Karpas-422 (cell line): Measurements from ENCODE around the gene BNC2. TPM values are rescaled to one million over a fixed set of nuclear protein-coding genes. Genes with fewer than 3 reads are reported as not detected.

ENCODE experiments used
- DNase-seq: peaks from one replicate; pipeline ENCODE4 v3.0.0-alpha.2; 2015
- H2AFZ ChIP-seq: fragments of 200-600 bp; sonication (generic); 2 replicates; pipeline ENCODE4 v1.6.1; 2014; ENCODE audit warnings: antibody characterized with exemption, low read length, mixed read lengths
- H3K27ac ChIP-seq: fragments of 200-600 bp; sonication (generic); 2 replicates; pipeline ENCODE4 v1.5.1; 2014; ENCODE audit warnings: mild to moderate bottlenecking, low read length, moderate library complexity
- H3K27me3 ChIP-seq: fragments of 200-600 bp; sonication (generic); 2 replicates; pipeline ENCODE4 v1.6.1; 2014; ENCODE audit warnings: low read length, mixed read lengths
- H3K36me3 ChIP-seq: fragments of 200-600 bp; sonication (generic); 2 replicates; pipeline ENCODE4 v1.6.1; 2014; ENCODE audit warnings: low read length, mixed read lengths; ENCODE audit not compliant: insufficient read depth
- H3K4me1 ChIP-seq: fragments of 200-600 bp; sonication (generic); 2 replicates; pipeline ENCODE4 v1.6.1; 2014; ENCODE audit warnings: mild to moderate bottlenecking, low read length, mixed read lengths
- H3K4me2 ChIP-seq: fragments of 200-600 bp; sonication (generic); 2 replicates; pipeline ENCODE4 v1.6.1; 2014; ENCODE audit warnings: low read length, low read depth, mild to moderate bottlenecking; ENCODE audit not compliant: poor library complexity, severe bottlenecking
- H3K4me3 ChIP-seq: fragments of 200-600 bp; sonication (generic); 2 replicates; pipeline ENCODE4 v1.5.1; 2014; ENCODE audit warnings: mild to moderate bottlenecking, antibody characterized with exemption, low read length, mixed read lengths
- H3K79me2 ChIP-seq: fragments of 200-600 bp; sonication (generic); 2 replicates; pipeline ENCODE4 v1.6.1; 2014; ENCODE audit warnings: mild to moderate bottlenecking, low read length, mixed read lengths
- H3K9ac ChIP-seq: fragments of 200-600 bp; sonication (generic); 2 replicates; pipeline ENCODE4 v1.6.0; 2014; ENCODE audit warnings: low read length
- H3K9me2 ChIP-seq: fragments of 200-600 bp; sonication (generic), shearing (Covaris generic); replicated peaks from 2 replicates; pipeline ENCODE4 v1.6.0; 2014; ENCODE audit warnings: mild to moderate bottlenecking, low read length, moderate library complexity; ENCODE audit not compliant: insufficient read depth
- H3K9me3 ChIP-seq: fragments of 300-700, 200-600 bp; sonication (generic); 2 replicates; pipeline ENCODE4 v1.6.1; 2014; ENCODE audit warnings: low read length, mixed read lengths
- H4K20me1 ChIP-seq: fragments of 200-600 bp; sonication (generic); 2 replicates; pipeline ENCODE4 v1.6.1; 2014; ENCODE audit warnings: mild to moderate bottlenecking, antibody characterized with exemption, low read length, low read depth; ENCODE audit not compliant: insufficient read depth
- total RNA-seq: library from RNA; depleted of rRNA; stranded (reverse); fragments of >200 nt; shearing (Covaris generic); gene quantifications from 2 replicates; pipeline ENCODE4 v1.2.3, GENCODE V29; 2014; ENCODE audit warnings: low replicate concordance

Gene BNC2
- total RNA-seq, 1 experiment from 2014 or later = not detected

DNA sequence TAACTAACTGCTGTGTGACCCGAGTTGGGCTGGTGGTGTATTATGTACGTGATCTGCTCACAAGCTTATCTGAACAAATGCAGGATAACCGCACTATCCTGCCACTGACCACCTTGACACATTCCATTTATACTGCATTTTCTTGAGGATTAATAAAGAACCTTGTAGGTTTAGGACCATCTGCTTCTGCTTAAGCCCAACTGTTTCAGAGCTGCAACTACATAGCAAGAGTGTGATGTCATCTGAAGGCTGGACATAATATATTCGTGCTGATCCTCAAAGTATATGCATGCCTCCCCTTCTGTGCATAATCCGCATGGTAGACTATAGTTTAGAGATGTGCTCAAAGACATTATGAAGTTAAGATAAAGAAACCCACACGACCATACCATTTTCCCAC is 435.9 kb downstream of the BNC2 start:
- Histone ChIP-seq H3K4me1 (no peaks in the 10 kb centered on the region), H3K79me2 (no peaks in the 10 kb centered on the region), H4K20me1 (no peaks in the 10 kb centered on the region), H3K4me2 (no peak overlapping the region), H3K27me3 (no peaks in the 10 kb centered on the region), H2AFZ (no peak overlapping the region), H3K36me3 (no peaks in the 10 kb centered on the region), H3K9me3 (no peaks in the 10 kb centered on the region), H3K9ac (no peak overlapping the region), H3K27ac (no peak overlapping the region), H3K9me2 (0 out of 2 replicates have a peak, but pooled peaks cover 2% of the 10 kb centered on the region), H3K4me3 (no peak overlapping the region)
- no peak for DNase-seq

DNA sequence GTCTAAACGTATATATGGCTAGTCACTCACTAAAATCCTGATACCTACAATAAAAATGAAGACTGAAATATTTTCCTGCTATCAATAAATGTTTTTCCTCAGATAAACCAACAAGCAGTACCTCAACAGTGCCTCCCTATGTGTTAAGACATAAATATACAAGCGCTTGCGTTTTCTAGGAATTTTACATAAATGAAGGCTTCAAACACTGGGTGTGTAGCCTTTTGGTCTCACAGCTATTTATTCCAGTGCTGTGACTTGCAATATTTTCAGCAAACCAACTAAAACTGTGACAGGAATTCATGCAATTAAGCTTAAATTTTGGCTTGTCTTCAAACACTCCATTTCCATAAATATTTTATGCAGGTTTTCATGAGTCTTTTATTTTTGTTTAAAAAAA is 437.0 kb downstream of the BNC2 start:
- Histone ChIP-seq H4K20me1 (no peaks in the 10 kb centered on the region), H3K27me3 (no peaks in the 10 kb centered on the region), H3K27ac (no peak overlapping the region), H3K36me3 (no peaks in the 10 kb centered on the region), H3K4me1 (no peaks in the 10 kb centered on the region), H3K4me2 (no peak overlapping the region), H3K4me3 (no peak overlapping the region), H3K9me3 (no peaks in the 10 kb centered on the region), H3K9me2 (0 out of 2 replicates have a peak, but pooled peaks cover 2% of the 10 kb centered on the region), H2AFZ (no peak overlapping the region), H3K79me2 (no peaks in the 10 kb centered on the region), H3K9ac (no peak overlapping the region)
- no peak for DNase-seq

DNA sequence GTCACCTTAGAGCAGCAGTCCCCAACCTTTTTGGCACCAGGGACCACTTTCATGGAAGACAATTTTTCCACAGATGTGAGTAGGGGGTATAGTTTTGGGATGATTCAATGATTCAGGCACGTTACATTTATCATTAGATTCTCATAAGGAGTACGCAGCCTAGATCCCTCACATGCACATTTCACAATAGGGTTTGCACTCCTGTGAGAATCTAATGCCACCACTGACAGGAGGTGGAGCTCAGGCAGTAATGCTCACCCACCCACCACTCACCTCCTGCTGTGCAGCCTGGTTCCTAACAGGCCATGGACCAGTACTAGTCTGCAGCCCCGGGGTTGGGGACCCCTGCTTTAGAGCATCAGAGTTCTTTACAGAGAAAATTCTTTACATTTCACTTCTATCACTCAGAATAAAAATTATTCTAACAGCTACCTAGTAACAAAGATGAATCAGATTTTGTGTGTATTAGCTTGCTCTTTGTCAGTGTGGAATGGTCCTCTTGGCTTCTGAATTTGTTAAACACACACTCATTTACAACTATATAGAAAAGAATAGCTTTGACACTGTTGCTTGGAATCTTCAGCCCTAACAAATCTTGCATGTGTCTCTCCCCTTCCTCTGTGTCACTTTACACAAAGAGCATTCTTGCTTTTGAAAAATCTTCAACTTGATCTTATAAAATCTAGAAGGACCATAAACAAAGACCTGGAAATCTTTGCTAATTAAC is 438.6 kb downstream of the BNC2 start:
- H3K36me3 ChIP-seq = no peaks in the 10 kb centered on the region
- DNase-seq = no peak
- H3K4me2 ChIP-seq = no peak overlapping the region

DNA sequence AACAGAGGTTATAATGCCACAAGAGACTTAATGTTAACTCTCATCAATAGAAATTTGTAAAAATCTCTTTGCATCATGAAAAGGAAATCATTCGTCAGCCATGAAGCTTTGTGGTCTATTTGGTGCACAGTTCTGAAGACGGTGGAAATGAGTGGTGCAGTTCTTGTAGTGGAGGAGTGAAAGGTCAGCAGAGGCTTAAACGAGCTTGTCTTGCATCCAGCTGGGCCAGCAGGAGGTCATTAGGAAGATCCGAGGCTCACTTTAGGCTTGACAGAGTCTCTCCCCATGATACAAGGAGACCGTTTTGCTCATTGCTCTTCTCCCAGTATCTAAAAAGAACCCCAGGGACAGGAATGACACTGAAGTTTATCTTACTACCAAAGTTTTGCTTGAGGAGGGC is 440.8 kb downstream of the BNC2 start:
- Histone ChIP-seq H3K4me1 (no peaks in the 10 kb centered on the region), H3K27me3 (no peaks in the 10 kb centered on the region), H3K4me3 (no peak overlapping the region), H3K79me2 (no peaks in the 10 kb centered on the region), H3K27ac (no peak overlapping the region), H3K9ac (no peak overlapping the region), H3K4me2 (no peak overlapping the region), H3K9me3 (no peaks in the 10 kb centered on the region), H4K20me1 (no peaks in the 10 kb centered on the region), H3K36me3 (no peaks in the 10 kb centered on the region), H3K9me2 (no peaks in the 10 kb centered on the region), H2AFZ (no peak overlapping the region)
- no peak for DNase-seq

More for the DNA sequence above, 438.6 kb downstream of the BNC2 start:
- H2AFZ ChIP-seq = no peak overlapping the region
- H3K79me2 ChIP-seq = no peaks in the 10 kb centered on the region
- H3K9ac ChIP-seq = no peak overlapping the region
- no peak overlapping the region for H3K27ac ChIP-seq
- no peaks in the 10 kb centered on the region for H3K4me1 ChIP-seq
- no peaks in the 10 kb centered on the region for H4K20me1 ChIP-seq
- H3K9me3 ChIP-seq = no peaks in the 10 kb centered on the region
- no peak overlapping the region for H3K4me3 ChIP-seq
- H3K27me3 ChIP-seq = no peaks in the 10 kb centered on the region
- H3K9me2 ChIP-seq = 0 out of 2 replicates have a peak, but pooled peaks cover 2% of the 10 kb centered on the region

DNA sequence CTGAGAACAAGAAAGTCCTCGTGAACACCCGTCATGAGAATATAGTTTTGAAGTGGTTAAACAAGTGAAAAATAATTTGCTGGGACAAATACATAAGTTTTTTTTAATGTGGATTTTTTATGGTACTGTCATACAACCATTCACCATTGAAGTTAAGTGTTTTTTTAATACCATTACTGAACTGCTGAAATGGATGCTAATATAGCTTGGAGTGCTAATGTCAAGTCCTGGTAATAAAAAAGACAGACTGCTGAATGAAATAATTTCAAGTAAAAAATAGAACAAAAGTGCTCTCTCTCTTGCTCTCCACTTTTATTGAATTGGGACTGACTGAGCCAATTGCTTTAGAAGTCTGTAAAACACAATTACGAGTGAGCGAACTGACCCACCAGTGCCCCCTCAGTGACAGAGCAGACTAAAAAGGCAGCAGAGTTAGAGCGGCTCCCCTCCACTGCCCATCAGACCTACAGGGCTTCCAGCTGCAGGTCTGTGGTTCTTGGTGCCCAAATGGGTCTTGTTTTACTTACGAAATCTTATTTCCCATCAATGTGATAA is 442.5 kb downstream of the BNC2 start:
- H2AFZ ChIP-seq = no peak overlapping the region
- H3K9ac ChIP-seq = no peak overlapping the region
- no peaks in the 10 kb centered on the region for H3K9me2 ChIP-seq
- no peaks in the 10 kb centered on the region for H3K27me3 ChIP-seq
- H3K4me1 ChIP-seq = no peaks in the 10 kb centered on the region
- no peak overlapping the region for H3K4me3 ChIP-seq
- no peaks in the 10 kb centered on the region for H3K79me2 ChIP-seq
- H4K20me1 ChIP-seq = no peaks in the 10 kb centered on the region
- H3K9me3 ChIP-seq = no peaks in the 10 kb centered on the region
- no peak for DNase-seq
- H3K4me2 ChIP-seq = no peak overlapping the region
- H3K27ac ChIP-seq = no peak overlapping the region
- no peaks in the 10 kb centered on the region for H3K36me3 ChIP-seq

DNA sequence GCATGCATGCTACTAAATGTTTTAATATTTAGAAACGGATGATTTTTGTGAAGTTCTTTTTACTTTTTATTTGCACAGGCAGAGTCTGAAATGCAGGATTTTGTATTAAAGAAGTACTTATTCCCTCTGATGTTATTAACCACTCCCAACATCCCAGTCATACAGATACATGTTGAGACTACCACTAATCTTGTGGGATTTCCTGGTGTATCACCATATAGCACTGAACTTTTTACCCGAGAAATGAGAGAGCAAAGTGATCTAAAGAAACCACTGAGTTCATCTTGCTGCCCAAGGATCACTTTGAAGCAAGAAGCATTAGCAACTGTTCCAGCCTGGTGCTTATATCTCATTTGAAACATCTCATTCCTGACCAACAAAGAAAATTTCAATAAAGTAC is 443.8 kb downstream of the BNC2 start:
- Histone ChIP-seq H3K9me3 (no peaks in the 10 kb centered on the region), H3K9me2 (no peaks in the 10 kb centered on the region), H2AFZ (no peak overlapping the region), H3K79me2 (no peaks in the 10 kb centered on the region), H3K4me3 (no peak overlapping the region), H3K27ac (no peak overlapping the region), H3K4me2 (no peak overlapping the region), H4K20me1 (no peaks in the 10 kb centered on the region), H3K9ac (no peak overlapping the region), H3K36me3 (no peaks in the 10 kb centered on the region), H3K4me1 (no peaks in the 10 kb centered on the region), H3K27me3 (no peaks in the 10 kb centered on the region)
- DNase-seq = no peak

DNA sequence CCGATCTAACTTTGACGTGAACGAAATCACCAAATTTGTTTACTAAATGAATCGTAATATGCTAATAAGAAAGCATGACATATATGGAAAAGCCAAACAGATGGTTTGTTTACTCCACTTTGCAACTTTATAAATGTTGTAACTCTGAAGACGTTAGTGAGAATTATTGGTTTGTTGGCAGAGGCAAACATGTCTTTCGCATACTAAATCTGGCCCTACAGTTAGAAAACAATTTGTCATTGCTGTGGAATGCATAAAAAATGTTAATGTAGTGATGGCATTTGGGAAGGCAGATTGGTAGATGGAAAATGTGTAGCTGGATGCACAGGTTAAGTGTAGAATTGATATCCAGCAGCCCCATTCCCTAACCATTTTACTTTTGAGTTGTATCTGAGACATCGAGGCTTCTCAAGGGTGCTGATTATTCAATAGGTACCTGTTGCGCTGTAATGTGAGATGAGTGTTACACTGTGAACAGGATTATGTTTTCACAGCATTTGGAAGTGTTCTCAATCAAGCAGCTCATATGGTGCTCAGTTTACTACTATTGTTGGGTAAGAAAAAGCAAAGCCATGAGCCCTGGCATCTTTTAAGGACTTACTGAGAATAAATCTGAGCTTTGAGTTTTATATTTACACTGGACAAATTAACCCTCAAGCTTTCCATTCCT is 444.8 kb downstream of the BNC2 start:
- Histone ChIP-seq H2AFZ (no peak overlapping the region), H4K20me1 (no peaks in the 10 kb centered on the region), H3K27me3 (no peaks in the 10 kb centered on the region), H3K36me3 (no peaks in the 10 kb centered on the region), H3K4me1 (no peaks in the 10 kb centered on the region), H3K9ac (no peak overlapping the region), H3K4me3 (no peak overlapping the region), H3K9me3 (no peaks in the 10 kb centered on the region), H3K9me2 (no peaks in the 10 kb centered on the region), H3K27ac (no peak overlapping the region), H3K79me2 (no peaks in the 10 kb centered on the region), H3K4me2 (no peak overlapping the region)
- DNase-seq = no peak

DNA sequence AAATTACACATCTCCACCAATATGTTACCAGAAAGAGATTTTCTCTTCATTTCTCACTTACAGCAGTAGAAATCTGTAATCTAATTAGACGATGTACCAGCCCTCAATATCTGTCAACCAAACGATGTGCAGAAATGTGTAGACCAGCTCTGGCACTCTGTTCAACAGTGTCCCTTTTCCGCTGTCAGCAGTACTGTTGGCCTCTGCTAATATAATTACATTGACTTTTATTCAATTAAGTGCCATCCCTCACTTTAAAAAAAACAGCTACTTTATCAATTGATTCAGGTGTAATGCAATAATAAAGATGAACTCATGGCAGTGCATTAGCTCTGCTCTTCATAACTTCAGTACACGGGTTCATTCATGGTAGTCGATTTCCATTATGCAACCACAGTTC is 448.4 kb downstream of the BNC2 start:
- no peak overlapping the region for H3K9ac ChIP-seq
- no peaks in the 10 kb centered on the region for H3K36me3 ChIP-seq
- no peaks in the 10 kb centered on the region for H3K4me1 ChIP-seq
- no peaks in the 10 kb centered on the region for H4K20me1 ChIP-seq
- H3K79me2 ChIP-seq = no peaks in the 10 kb centered on the region
- H3K4me3 ChIP-seq = no peak overlapping the region
- H3K9me2 ChIP-seq = no peaks in the 10 kb centered on the region
- DNase-seq = no peak
- H3K27ac ChIP-seq = no peak overlapping the region
- no peaks in the 10 kb centered on the region for H3K9me3 ChIP-seq
- H3K4me2 ChIP-seq = no peak overlapping the region
- H3K27me3 ChIP-seq = no peaks in the 10 kb centered on the region
- H2AFZ ChIP-seq = no peak overlapping the region
